GM12891 (cell line): ENCODE measurements around the gene CBFA2T2.

ENCODE experiments used
- DNase-seq: peaks from one replicate; pipeline ENCODE4 v3.0.0; 2011; ENCODE audit warnings: low spot score; ENCODE audit not compliant: insufficient read length
- FAIRE-seq: peaks from 2 replicates; lab custom pipeline; 2011; peaks lifted over from hg19 to GRCh38; lab: Jason Lieb, UNC
- PAX5 ChIP-seq: IDR thresholded peaks from 2 replicates; pipeline ENCODE4 v1.6.1; 2011; ENCODE audit warnings: low read length, moderate library complexity, mild to moderate bottlenecking; ENCODE audit not compliant: insufficient read depth, severe bottlenecking
- POLR2A ChIP-seq: IDR thresholded peaks from 2 replicates; pipeline ENCODE4 v1.6.1; 2011; ENCODE audit warnings: low read depth, low read length, control low read depth
- POLR2AphosphoS5 ChIP-seq: IDR thresholded peaks from 2 replicates; pipeline ENCODE4 v1.6.1; 2011; ENCODE audit warnings: low read depth, low read length, control low read depth
- POU2F2 ChIP-seq: IDR thresholded peaks from 2 replicates; pipeline ENCODE4 v1.6.1; 2011; ENCODE audit warnings: low read depth, mild to moderate bottlenecking, control low read depth, low read length, moderate library complexity
- SPI1 ChIP-seq: IDR thresholded peaks from 2 replicates; pipeline ENCODE4 v1.6.1; 2011; ENCODE audit warnings: low read depth, low read length, control low read depth
- TAF1 ChIP-seq: IDR thresholded peaks from 2 replicates; pipeline ENCODE4 v1.6.1; 2011; ENCODE audit warnings: low read depth, low read length, control low read depth

Gene CBFA2T2

DNA sequence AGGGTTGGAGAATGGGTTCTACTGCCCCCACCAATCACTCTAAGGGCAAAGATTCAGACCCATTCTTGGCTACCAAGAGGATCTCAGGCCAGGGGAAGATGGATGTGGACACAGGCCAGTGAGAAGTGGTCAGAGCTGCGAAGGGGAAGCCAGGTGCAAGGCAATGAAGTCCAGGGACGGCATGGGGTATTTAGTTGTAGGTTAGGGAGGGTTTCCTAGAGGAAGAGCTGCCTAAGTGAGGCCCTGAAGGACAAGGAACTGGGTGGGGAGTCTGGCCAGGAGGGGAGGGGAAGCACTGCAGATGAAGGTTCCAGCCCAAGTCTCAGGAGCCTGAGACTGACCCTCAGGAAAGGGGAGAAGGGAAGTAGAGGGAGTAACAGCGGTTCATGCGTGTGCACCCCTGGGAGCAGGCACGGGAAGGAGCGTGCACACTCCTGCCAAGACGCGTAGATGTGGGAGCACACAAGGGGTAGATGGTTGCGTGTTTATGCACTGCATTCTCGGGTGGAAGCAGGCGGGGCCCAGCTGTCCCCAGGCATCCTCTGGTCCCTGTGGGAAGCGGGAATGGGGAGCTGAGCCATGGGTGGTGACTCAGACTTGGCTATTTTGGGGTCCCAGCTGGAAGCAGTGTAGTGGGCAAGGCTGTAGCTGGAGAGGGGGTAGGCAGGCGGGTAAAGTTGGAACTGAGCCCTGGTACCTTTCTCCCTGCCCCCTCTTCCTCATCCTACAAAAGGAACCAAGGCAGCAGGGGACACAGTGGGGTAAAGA lies 180.2 kb downstream of the CBFA2T2 start:
- DNase-seq = no peak
- no peak for TF ChIP-seq POU2F2
- TF ChIP-seq PAX5 = no peak
- no peak for TF ChIP-seq POLR2A
- no peak for TF ChIP-seq POLR2AphosphoS5
- no peak for TF ChIP-seq TAF1
- no peak for TF ChIP-seq SPI1
- FAIRE-seq = no peak

DNA sequence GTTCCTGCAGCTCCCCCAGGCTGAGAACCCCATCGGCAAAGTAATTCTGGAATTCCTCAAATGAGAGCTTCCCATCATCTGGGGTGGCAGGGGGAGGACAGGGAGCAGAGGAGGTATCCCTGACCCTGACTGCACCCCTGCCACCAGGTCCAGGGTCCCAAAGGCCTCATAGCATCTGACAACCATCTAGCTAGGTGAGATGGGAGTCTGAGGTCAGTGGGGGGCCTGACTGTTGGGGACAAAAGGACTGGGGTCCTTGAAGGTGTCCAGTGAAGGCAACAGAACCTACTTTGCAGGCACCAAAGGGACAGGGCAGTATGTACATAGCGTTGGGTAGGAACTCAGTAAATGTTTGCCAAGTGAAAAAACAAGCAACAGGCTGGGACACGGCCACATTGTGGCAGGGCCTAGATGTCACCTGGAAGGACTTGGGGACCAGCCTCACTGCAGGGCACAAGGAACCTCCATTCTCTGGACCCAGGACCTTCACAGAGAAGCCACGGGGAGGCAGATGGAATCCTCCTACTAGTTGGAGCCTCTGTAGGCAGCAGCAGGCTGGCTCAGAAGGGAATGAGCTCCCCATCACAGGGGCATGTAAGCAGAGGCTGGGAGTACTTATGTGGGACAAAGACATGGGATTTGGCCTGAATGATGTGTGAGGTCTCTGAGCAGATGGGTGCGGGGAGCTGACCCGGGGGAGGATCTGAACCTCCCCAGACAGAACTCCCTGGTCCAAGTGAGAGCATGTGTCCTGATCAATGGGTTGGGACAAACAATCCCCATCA lies 181.0 kb downstream of the CBFA2T2 start:
- DNase-seq = no peak
- no peak for TF ChIP-seq POLR2AphosphoS5
- TF ChIP-seq SPI1 = no peak
- TF ChIP-seq POLR2A = no peak
- no peak for TF ChIP-seq POU2F2
- no peak for TF ChIP-seq TAF1
- no peak for TF ChIP-seq PAX5
- FAIRE-seq = no peak

- DNase-seq = no peak
- TF ChIP-seq POLR2A (no peak), TAF1 (no peak), SPI1 (no peak), POU2F2 (no peak), POLR2AphosphoS5 (no peak), PAX5 (no peak)
- no peak for FAIRE-seq
Observed at GRCh38 chr20:33671573-33672288, 181.8 kb downstream of the CBFA2T2 start.

- FAIRE-seq = no peak
- DNase-seq = no peak
- TF ChIP-seq POLR2AphosphoS5 (no peak), POLR2A (no peak), PAX5 (no peak), POU2F2 (no peak), SPI1 (no peak), TAF1 (no peak)
Observed at GRCh38 chr20:33672426-33673113, 182.7 kb downstream of the CBFA2T2 start.

- no peak for DNase-seq
- TF ChIP-seq PAX5 (no peak), POLR2AphosphoS5 (no peak), POU2F2 (no peak), TAF1 (no peak), SPI1 (no peak), POLR2A (no peak)
- FAIRE-seq = no peak
Observed at GRCh38 chr20:33673114-33673409, 183.2 kb downstream of the CBFA2T2 start.

- TF ChIP-seq TAF1 (no peak), SPI1 (no peak), POLR2A (no peak), POLR2AphosphoS5 (no peak), PAX5 (no peak), POU2F2 (no peak)
- FAIRE-seq (no peak), DNase-seq (peak; percentile 71)
Observed at GRCh38 chr20:33673410-33674293, 183.8 kb downstream of the CBFA2T2 start.

- peak; percentile 75 for TF ChIP-seq POLR2AphosphoS5
- no peak for TF ChIP-seq POU2F2
- no peak for TF ChIP-seq SPI1
- no peak for TF ChIP-seq PAX5
- TF ChIP-seq POLR2A = peak; percentile 61; the same call in 1 of the 2 replicates
- no peak for TF ChIP-seq TAF1
- FAIRE-seq (peak; percentile 54), DNase-seq (peak; percentile 92)
Observed at GRCh38 chr20:33674294-33675135, 184.6 kb downstream of the CBFA2T2 start, which contains the start of gene NECAB3. TSS of gene NECAB3 (minus strand) at chr20:33674428. CDS start at chr20:33674352, 76 bp downstream.
